ENCODE measurements around the gene NHLH2.

Gene NHLH2

DNA sequence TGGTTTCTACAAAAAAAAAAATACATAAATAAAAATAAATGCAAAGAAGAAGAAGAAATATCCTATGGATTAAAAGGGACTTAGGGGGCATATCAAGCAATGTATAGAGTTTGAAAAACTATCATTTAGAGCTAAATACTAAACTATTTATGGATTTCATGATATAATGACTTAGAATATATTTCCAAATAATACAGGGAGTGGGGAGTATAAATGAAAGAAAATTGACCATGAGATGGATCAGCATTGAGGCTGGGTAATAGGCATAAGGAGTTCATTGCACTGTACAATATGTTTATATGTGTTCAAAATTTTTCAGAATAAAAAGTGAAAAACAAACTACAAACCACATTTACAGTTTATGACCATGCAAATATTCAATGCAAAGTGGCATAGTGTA lies 18.8 kb downstream of the NHLH2 start:
- Histone ChIP-seq H3K36me3 (ENCODE audit: control insufficient read depth, insufficient read depth, low read length) (no peaks in the 10 kb centered on the region), H3K4me3 (ENCODE audit: low read depth, low read length) (no peak overlapping the region), H3K27me3 (ENCODE audit: control insufficient read depth, insufficient read depth, low read length) (no peaks in the 10 kb centered on the region; the same call in 1 of the 2 replicates), H3K27ac (ENCODE audit: low read depth, low read length) (no peak overlapping the region), H3K9me3 (ENCODE audit: control insufficient read depth, insufficient read depth, low read depth, low read length) (no peaks in the 10 kb centered on the region), H3K9ac (ENCODE audit: low read length) (no peak overlapping the region), H3K4me1 (ENCODE audit: control insufficient read depth, insufficient read depth, low read length) (peaks cover 3% of the 10 kb centered on the region; the same call in 1 of the 2 replicates)

GRCh38 chr1:115815694-115816093 lies 25.2 kb downstream of the NHLH2 start:
- no peak overlapping the region for H3K9ac ChIP-seq (ENCODE audit: low read length)
- H3K9me3 ChIP-seq (ENCODE audit: control insufficient read depth, insufficient read depth, low read depth, low read length) = no peaks in the 10 kb centered on the region
- no peaks in the 10 kb centered on the region for H3K27me3 ChIP-seq (ENCODE audit: control insufficient read depth, insufficient read depth, low read length)
- no peak overlapping the region for H3K4me3 ChIP-seq (ENCODE audit: low read depth, low read length)
- H3K36me3 ChIP-seq (ENCODE audit: control insufficient read depth, insufficient read depth, low read length) = no peaks in the 10 kb centered on the region
- H3K27ac ChIP-seq (ENCODE audit: low read depth, low read length) = no peak overlapping the region
- no peaks in the 10 kb centered on the region; the same call in 1 of the 2 replicates for H3K4me1 ChIP-seq (ENCODE audit: control insufficient read depth, insufficient read depth, low read length)

GRCh38 chr1:115814685-115815398 lies 26.1 kb downstream of the NHLH2 start:
- H3K4me1 ChIP-seq (ENCODE audit: control insufficient read depth, insufficient read depth, low read length) = no peaks in the 10 kb centered on the region; the same call in 1 of the 2 replicates
- no peaks in the 10 kb centered on the region for H3K9me3 ChIP-seq (ENCODE audit: control insufficient read depth, insufficient read depth, low read depth, low read length)
- H3K27me3 ChIP-seq (ENCODE audit: control insufficient read depth, insufficient read depth, low read length) = no peaks in the 10 kb centered on the region
- no peak overlapping the region for H3K9ac ChIP-seq (ENCODE audit: low read length)
- no peak overlapping the region for H3K4me3 ChIP-seq (ENCODE audit: low read depth, low read length)
- H3K27ac ChIP-seq (ENCODE audit: low read depth, low read length) = no peak overlapping the region
- no peaks in the 10 kb centered on the region for H3K36me3 ChIP-seq (ENCODE audit: control insufficient read depth, insufficient read depth, low read length)

DNA sequence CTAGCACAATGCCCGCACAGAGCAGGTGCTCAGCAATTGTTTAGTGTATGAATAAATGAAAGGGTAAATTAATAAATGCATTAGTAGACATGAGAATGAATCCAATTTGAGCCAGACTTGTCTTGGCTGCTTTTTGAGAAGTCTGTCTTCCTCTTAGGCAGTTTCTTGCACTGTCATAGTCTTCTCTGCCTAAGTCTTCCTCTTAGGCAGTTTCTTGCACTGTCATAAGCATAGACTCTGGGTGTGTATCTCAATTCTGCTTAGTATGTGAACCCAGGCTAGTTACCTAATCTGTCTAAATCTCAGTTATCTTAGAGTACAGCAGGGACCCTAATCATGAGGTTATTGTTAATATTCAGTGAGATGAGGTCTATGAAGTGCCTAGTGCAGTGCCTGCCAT lies 27.2 kb downstream of the NHLH2 start:
- Histone ChIP-seq H3K27me3 (ENCODE audit: control insufficient read depth, insufficient read depth, low read length) (no peaks in the 10 kb centered on the region), H3K4me3 (ENCODE audit: low read depth, low read length) (no peak overlapping the region), H3K27ac (ENCODE audit: low read depth, low read length) (no peak overlapping the region), H3K36me3 (ENCODE audit: control insufficient read depth, insufficient read depth, low read length) (no peaks in the 10 kb centered on the region), H3K4me1 (ENCODE audit: control insufficient read depth, insufficient read depth, low read length) (no peaks in the 10 kb centered on the region; the same call in 1 of the 2 replicates), H3K9me3 (ENCODE audit: control insufficient read depth, insufficient read depth, low read depth, low read length) (no peaks in the 10 kb centered on the region), H3K9ac (ENCODE audit: low read length) (no peak overlapping the region)

GRCh38 chr1:115811140-115811828 lies 29.6 kb downstream of the NHLH2 start:
- no peak overlapping the region for H3K4me3 ChIP-seq (ENCODE audit: low read depth, low read length)
- H3K4me1 ChIP-seq (ENCODE audit: control insufficient read depth, insufficient read depth, low read length) = peaks cover 2% of the 10 kb centered on the region; the same call in 1 of the 2 replicates
- no peaks in the 10 kb centered on the region for H3K36me3 ChIP-seq (ENCODE audit: control insufficient read depth, insufficient read depth, low read length)
- no peak overlapping the region for H3K27ac ChIP-seq (ENCODE audit: low read depth, low read length)
- H3K27me3 ChIP-seq (ENCODE audit: control insufficient read depth, insufficient read depth, low read length) = no peaks in the 10 kb centered on the region
- H3K9me3 ChIP-seq (ENCODE audit: control insufficient read depth, insufficient read depth, low read depth, low read length) = no peaks in the 10 kb centered on the region
- no peak overlapping the region for H3K9ac ChIP-seq (ENCODE audit: low read length)

GRCh38 chr1:115810609-115811008 lies 30.3 kb downstream of the NHLH2 start:
- no peaks in the 10 kb centered on the region for H3K27me3 ChIP-seq (ENCODE audit: control insufficient read depth, insufficient read depth, low read length)
- no peak overlapping the region for H3K4me3 ChIP-seq (ENCODE audit: low read depth, low read length)
- no peaks in the 10 kb centered on the region for H3K36me3 ChIP-seq (ENCODE audit: control insufficient read depth, insufficient read depth, low read length)
- no peak overlapping the region for H3K9ac ChIP-seq (ENCODE audit: low read length)
- H3K27ac ChIP-seq (ENCODE audit: low read depth, low read length) = no peak overlapping the region
- H3K4me1 ChIP-seq (ENCODE audit: control insufficient read depth, insufficient read depth, low read length) = peaks cover 2% of the 10 kb centered on the region; the same call in 1 of the 2 replicates
- H3K9me3 ChIP-seq (ENCODE audit: control insufficient read depth, insufficient read depth, low read depth, low read length) = no peaks in the 10 kb centered on the region

DNA sequence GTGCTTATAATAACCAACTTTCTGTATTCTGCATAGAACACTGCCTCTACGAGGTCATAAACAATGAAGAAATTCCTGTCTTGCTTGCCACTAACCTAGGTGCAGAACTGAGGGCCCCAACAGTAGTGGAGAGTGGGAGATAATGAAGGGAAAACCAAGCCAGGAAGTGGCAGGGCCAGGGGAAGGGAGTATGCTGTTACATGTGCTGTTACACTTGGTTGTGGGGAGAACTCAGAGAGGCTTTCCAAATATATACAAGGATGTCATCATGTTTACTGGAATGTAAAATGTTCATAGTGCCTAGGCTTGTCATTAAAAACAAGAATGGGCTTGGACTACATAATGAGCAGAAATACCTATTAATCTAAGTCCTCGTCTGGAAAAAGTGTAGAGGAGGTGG lies 31.1 kb downstream of the NHLH2 start:
- Histone ChIP-seq H3K4me1 (ENCODE audit: control insufficient read depth, insufficient read depth, low read length) (peaks cover 2% of the 10 kb centered on the region; the same call in 1 of the 2 replicates), H3K9me3 (ENCODE audit: control insufficient read depth, insufficient read depth, low read depth, low read length) (no peaks in the 10 kb centered on the region), H3K27me3 (ENCODE audit: control insufficient read depth, insufficient read depth, low read length) (no peaks in the 10 kb centered on the region), H3K4me3 (ENCODE audit: low read depth, low read length) (no peak overlapping the region), H3K9ac (ENCODE audit: low read length) (no peak overlapping the region), H3K27ac (ENCODE audit: low read depth, low read length) (no peak overlapping the region), H3K36me3 (ENCODE audit: control insufficient read depth, insufficient read depth, low read length) (no peaks in the 10 kb centered on the region)

DNA sequence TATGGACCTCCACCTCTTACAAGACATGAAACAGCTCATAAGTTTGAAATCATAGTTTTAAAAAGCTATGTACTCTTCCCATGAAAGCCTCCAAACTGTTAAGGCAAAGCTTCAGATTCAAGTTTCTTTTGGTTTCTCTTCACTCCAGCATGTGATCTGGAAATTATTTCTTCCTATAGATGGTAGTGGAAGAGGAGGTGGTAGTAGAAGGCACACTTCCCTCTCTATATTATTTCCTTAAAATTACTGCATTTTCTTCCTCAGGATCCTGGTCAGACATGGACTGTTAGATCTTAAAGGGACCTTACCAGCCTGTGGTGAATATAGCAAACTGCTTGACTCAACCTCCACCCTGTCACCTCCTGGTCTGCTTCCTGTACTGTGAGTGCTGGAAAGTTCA lies 31.9 kb downstream of the NHLH2 start:
- Histone ChIP-seq H3K9ac (ENCODE audit: low read length) (no peak overlapping the region), H3K27me3 (ENCODE audit: control insufficient read depth, insufficient read depth, low read length) (no peaks in the 10 kb centered on the region), H3K4me1 (ENCODE audit: control insufficient read depth, insufficient read depth, low read length) (peaks cover 2% of the 10 kb centered on the region; the same call in 1 of the 2 replicates), H3K4me3 (ENCODE audit: low read depth, low read length) (no peak overlapping the region), H3K27ac (ENCODE audit: low read depth, low read length) (no peak overlapping the region), H3K36me3 (ENCODE audit: control insufficient read depth, insufficient read depth, low read length) (no peaks in the 10 kb centered on the region), H3K9me3 (ENCODE audit: control insufficient read depth, insufficient read depth, low read depth, low read length) (no peaks in the 10 kb centered on the region)

DNA sequence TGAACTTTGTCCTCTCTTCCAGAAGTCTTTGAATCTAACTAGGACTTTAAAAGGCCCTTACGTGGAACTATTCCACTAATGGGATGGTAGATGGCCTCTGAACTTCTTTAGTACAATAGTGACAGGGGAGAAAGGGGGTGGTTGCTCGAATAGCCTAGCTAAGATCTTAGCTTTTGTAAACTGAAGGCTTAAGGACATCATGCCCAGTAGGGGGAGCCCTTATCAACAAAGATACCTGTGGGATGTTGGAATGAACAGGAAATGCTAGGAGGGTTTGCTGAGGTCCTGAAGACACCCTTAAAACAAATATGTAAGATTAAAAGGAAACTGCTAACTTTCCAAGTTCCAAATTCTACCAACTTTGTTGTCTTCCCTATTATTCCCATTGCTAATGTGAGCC lies 33.2 kb downstream of the NHLH2 start:
- Histone ChIP-seq H3K9ac (ENCODE audit: low read length) (no peak overlapping the region), H3K27ac (ENCODE audit: low read depth, low read length) (no peak overlapping the region), H3K27me3 (ENCODE audit: control insufficient read depth, insufficient read depth, low read length) (no peaks in the 10 kb centered on the region), H3K9me3 (ENCODE audit: control insufficient read depth, insufficient read depth, low read depth, low read length) (no peaks in the 10 kb centered on the region), H3K36me3 (ENCODE audit: control insufficient read depth, insufficient read depth, low read length) (no peaks in the 10 kb centered on the region), H3K4me1 (ENCODE audit: control insufficient read depth, insufficient read depth, low read length) (peaks cover 2% of the 10 kb centered on the region; the same call in 1 of the 2 replicates), H3K4me3 (ENCODE audit: low read depth, low read length) (no peak overlapping the region)

DNA sequence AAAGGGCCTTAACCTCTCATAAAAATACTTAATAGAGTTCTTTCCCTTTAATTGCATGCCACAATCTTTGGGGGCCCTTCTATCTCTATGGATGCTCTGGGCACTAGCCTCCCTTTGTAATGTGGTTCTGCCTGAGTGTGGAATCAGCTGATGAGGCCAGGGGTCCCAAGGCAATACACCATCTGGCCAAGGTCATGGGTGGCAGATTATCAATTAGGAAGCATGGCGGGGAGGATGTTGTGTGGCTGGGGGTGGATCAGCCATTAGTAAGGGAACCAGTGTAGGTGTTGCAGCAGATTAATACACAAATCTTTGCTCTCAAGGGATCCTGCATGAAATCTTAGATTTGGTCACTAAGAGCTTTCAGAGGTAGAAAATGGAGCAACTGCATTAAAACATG lies 35.3 kb downstream of the NHLH2 start:
- H3K9ac ChIP-seq (ENCODE audit: low read length) = no peak overlapping the region
- H3K4me1 ChIP-seq (ENCODE audit: control insufficient read depth, insufficient read depth, low read length) = 0 out of 2 replicates have a peak, but pooled peaks cover 2% of the 10 kb centered on the region
- no peaks in the 10 kb centered on the region for H3K9me3 ChIP-seq (ENCODE audit: control insufficient read depth, insufficient read depth, low read depth, low read length)
- H3K27ac ChIP-seq (ENCODE audit: low read depth, low read length) = no peak overlapping the region
- H3K27me3 ChIP-seq (ENCODE audit: control insufficient read depth, insufficient read depth, low read length) = no peaks in the 10 kb centered on the region
- H3K36me3 ChIP-seq (ENCODE audit: control insufficient read depth, insufficient read depth, low read length) = no peaks in the 10 kb centered on the region
- H3K4me3 ChIP-seq (ENCODE audit: low read depth, low read length) = no peak overlapping the region

GRCh38 chr1:115802416-115802815 lies 38.5 kb downstream of the NHLH2 start:
- Histone ChIP-seq H3K9me3 (ENCODE audit: control insufficient read depth, insufficient read depth, low read depth, low read length) (no peaks in the 10 kb centered on the region), H3K27me3 (ENCODE audit: control insufficient read depth, insufficient read depth, low read length) (no peaks in the 10 kb centered on the region), H3K4me3 (ENCODE audit: low read depth, low read length) (no peak overlapping the region), H3K4me1 (ENCODE audit: control insufficient read depth, insufficient read depth, low read length) (no peaks in the 10 kb centered on the region; the same call in 1 of the 2 replicates), H3K36me3 (ENCODE audit: control insufficient read depth, insufficient read depth, low read length) (no peaks in the 10 kb centered on the region), H3K9ac (ENCODE audit: low read length) (no peak overlapping the region), H3K27ac (ENCODE audit: low read depth, low read length) (no peak overlapping the region)
